WTC11 (cell line): ENCODE results near the gene XPOT.

Source experiments
- AFF4 ChIP-seq: sonication (generic); formaldehyde crosslinking; IDR thresholded peaks from 2 replicates; pipeline ENCODE4 v1.8.1; 2023; ENCODE audit warnings: mild to moderate bottlenecking, missing genetic modification reagents, borderline replicate concordance
- ATF6 ChIP-seq: sonication (generic); formaldehyde crosslinking; IDR thresholded peaks from 2 replicates; pipeline ENCODE4 v1.8.1; 2023; ENCODE audit warnings: mild to moderate bottlenecking, missing genetic modification reagents
- ZBTB21 ChIP-seq: sonication (generic); formaldehyde crosslinking; IDR thresholded peaks from 2 replicates; pipeline ENCODE4 v1.8.1; 2023; ENCODE audit warnings: mild to moderate bottlenecking, missing genetic modification reagents, borderline replicate concordance

- TF ChIP-seq ATF6 (CRISPR knock-in tag): no peak
- no peak for TF ChIP-seq AFF4 (CRISPR knock-in tag)
- TF ChIP-seq ZBTB21 (CRISPR knock-in tag): no peak
Measured at GRCh38 chr12:64427988-64428387, 23.8 kb downstream of the XPOT start.
